Glutamatergic neuron (in vitro differentiated cells): Measurements from ENCODE around the gene COBLL1. TPM values are rescaled to one million over a fixed set of nuclear protein-coding genes. Genes with fewer than 3 reads are reported as not detected.

Experiments
- DNase-seq: peaks from one replicate; pipeline ENCODE4 v3.0.0; 2022
- H3K27ac Mint-ChIP-seq: one replicate; pipeline ENCODE4 v1.8.0; 2020; ENCODE audit warnings: mild to moderate bottlenecking, mixed read lengths, inconsistent platforms; ENCODE audit not compliant: unreplicated experiment
- H3K27me3 Mint-ChIP-seq: one replicate; pipeline ENCODE4 v1.8.0; 2020; ENCODE audit warnings: mild to moderate bottlenecking, moderate library complexity, mixed read lengths, inconsistent platforms; ENCODE audit not compliant: unreplicated experiment
- H3K36me3 Mint-ChIP-seq: one replicate; pipeline ENCODE4 v1.8.0; 2020; ENCODE audit warnings: mild to moderate bottlenecking, mixed read lengths, inconsistent platforms; ENCODE audit not compliant: unreplicated experiment
- H3K4me1 Mint-ChIP-seq: one replicate; pipeline ENCODE4 v1.8.0; 2020; ENCODE audit warnings: mild to moderate bottlenecking, low read depth, mixed read lengths, inconsistent platforms; ENCODE audit not compliant: unreplicated experiment
- H3K4me3 Mint-ChIP-seq: one replicate; pipeline ENCODE4 v1.8.0; 2020; ENCODE audit warnings: mild to moderate bottlenecking, mixed read lengths, inconsistent platforms; ENCODE audit not compliant: unreplicated experiment
- H3K9me3 Mint-ChIP-seq: one replicate; pipeline ENCODE4 v1.8.0; 2020; ENCODE audit warnings: mild to moderate bottlenecking, moderate library complexity, mixed read lengths, inconsistent platforms; ENCODE audit not compliant: unreplicated experiment
- total RNA-seq: library from RNA; stranded (reverse); fragmentation: NEBNext Ultra II Directional; extraction: Animal tissue kit (Norgen Biotek cat#: 25700); gene quantifications from one replicate; pipeline ENCODE4 v1.2.1, GENCODE V29; 2021; ENCODE audit not compliant: unreplicated experiment
- TF ChIP-seq, protein P1 (sequence below): fragments of 200-600 bp; sonication (generic); IDR thresholded peaks from one replicate; pipeline ENCODE4 v1.5.0; 2021; ENCODE audit not compliant: partially characterized antibody, unreplicated experiment

COBLL1 gene
- total RNA-seq, 1 donor from 2014 or later = 0.91 TPM

DNA sequence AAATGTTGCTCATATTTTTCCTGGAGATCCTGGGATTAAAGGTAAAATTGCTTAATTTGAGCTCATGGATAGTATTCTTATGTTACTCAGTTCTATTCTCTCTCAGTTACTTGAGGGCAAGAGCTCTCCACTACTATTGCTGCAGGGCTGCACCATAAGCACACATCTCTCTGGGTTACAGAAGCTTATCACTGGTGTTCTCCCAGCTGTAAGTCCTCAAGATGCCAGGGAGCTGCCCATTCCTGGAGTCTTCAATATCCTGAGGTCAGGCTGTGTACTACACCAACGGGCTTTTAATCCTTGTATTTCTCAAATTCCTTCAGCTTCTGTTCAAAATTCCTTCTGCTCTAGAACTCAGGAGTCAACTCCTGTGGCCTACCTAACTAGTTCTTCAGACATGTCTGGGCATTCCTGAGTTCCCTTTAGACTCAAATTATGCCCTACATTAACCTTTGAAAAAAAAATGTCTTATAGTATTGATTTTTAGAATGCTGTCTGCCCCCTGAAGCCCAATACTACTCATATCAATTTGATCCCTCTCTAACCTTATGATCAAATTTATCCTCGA, 17.7 kb upstream of the COBLL1 start:
- Mint-ChIP-seq H3K27me3 (no peaks in the 10 kb centered on the region), H3K36me3 (no peaks in the 10 kb centered on the region), H3K27ac (no peak overlapping the region), H3K4me1 (no peaks in the 10 kb centered on the region), H3K9me3 (peaks cover 2% of the 10 kb centered on the region), H3K4me3 (no peak overlapping the region)
- TF ChIP-seq, protein P1, sequence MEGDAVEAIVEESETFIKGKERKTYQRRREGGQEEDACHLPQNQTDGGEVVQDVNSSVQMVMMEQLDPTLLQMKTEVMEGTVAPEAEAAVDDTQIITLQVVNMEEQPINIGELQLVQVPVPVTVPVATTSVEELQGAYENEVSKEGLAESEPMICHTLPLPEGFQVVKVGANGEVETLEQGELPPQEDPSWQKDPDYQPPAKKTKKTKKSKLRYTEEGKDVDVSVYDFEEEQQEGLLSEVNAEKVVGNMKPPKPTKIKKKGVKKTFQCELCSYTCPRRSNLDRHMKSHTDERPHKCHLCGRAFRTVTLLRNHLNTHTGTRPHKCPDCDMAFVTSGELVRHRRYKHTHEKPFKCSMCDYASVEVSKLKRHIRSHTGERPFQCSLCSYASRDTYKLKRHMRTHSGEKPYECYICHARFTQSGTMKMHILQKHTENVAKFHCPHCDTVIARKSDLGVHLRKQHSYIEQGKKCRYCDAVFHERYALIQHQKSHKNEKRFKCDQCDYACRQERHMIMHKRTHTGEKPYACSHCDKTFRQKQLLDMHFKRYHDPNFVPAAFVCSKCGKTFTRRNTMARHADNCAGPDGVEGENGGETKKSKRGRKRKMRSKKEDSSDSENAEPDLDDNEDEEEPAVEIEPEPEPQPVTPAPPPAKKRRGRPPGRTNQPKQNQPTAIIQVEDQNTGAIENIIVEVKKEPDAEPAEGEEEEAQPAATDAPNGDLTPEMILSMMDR = no peak
- no peak for DNase-seq

DNA sequence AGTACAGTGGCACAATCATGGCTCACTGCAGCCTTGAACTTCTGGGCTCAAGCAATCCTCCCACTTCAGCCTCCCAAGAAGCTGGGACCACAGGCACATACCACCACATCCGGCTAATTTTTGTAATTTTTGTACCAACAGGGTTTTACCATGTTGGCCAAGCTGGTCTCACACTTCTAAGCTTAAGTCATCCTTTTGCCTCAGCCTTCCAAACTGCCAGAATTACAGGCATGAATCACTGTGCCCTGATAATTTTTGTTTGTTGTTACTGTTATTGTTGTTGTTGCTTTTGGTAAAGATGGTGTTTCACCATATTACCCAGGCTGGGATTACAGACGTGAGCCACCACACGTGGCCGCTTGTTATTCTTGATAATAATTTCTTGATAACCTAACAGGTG, 10.5 kb upstream of the COBLL1 start:
- Mint-ChIP-seq H3K4me1 (no peaks in the 10 kb centered on the region), H3K27ac (no peak overlapping the region), H3K27me3 (no peaks in the 10 kb centered on the region), H3K9me3 (no peaks in the 10 kb centered on the region), H3K36me3 (no peaks in the 10 kb centered on the region), H3K4me3 (no peak overlapping the region)
- TF ChIP-seq, protein P1 = no peak
- no peak for DNase-seq

DNA sequence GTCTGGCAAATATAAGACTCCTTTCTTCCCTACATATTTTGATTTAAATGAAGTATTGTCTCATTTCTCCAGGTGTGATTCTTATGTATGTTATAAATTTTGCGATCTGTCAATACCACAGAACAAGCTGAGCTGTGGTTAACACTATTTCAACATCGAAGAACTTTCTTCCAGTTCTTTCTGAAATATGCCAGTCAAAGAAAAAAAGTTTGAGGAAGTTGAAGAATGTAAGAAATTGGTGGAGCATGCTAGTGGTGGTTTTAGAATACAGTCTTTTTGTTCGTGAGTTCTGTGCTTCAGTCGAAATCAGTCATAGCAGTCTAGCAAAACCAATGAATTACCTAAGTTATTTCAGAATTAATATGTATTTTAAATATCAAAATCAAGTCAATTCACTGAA, 8.6 kb upstream of the COBLL1 start:
- no peaks in the 10 kb centered on the region for H3K4me1 Mint-ChIP-seq
- H3K36me3 Mint-ChIP-seq = no peaks in the 10 kb centered on the region
- H3K27me3 Mint-ChIP-seq = no peaks in the 10 kb centered on the region
- TF ChIP-seq, protein P1 = no peak
- no peak overlapping the region for H3K27ac Mint-ChIP-seq
- DNase-seq = no peak
- H3K9me3 Mint-ChIP-seq = no peaks in the 10 kb centered on the region
- no peak overlapping the region for H3K4me3 Mint-ChIP-seq

DNA sequence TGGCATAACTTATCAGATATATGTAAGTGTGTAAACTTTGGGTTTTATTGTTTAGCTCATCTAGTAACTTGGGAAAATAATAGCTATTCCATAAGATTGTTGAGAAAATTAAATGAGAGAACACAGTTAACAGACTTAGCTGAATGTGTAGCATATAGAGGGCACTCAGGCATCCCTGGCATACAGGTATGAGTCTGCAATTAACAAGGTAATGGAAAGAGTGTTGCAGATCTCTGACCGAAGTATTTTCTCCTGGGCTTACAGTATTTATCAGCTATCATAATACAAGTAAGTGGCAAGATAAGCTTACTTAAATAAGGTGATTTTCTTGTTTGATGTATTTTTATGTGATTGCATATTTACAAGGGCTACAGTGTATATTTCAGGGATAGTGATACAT, 7.9 kb upstream of the COBLL1 start:
- Mint-ChIP-seq H3K4me3 (no peak overlapping the region), H3K27me3 (no peaks in the 10 kb centered on the region), H3K4me1 (no peaks in the 10 kb centered on the region), H3K36me3 (no peaks in the 10 kb centered on the region), H3K9me3 (no peaks in the 10 kb centered on the region), H3K27ac (no peak overlapping the region)
- TF ChIP-seq, protein P1 = no peak
- no peak for DNase-seq

DNA sequence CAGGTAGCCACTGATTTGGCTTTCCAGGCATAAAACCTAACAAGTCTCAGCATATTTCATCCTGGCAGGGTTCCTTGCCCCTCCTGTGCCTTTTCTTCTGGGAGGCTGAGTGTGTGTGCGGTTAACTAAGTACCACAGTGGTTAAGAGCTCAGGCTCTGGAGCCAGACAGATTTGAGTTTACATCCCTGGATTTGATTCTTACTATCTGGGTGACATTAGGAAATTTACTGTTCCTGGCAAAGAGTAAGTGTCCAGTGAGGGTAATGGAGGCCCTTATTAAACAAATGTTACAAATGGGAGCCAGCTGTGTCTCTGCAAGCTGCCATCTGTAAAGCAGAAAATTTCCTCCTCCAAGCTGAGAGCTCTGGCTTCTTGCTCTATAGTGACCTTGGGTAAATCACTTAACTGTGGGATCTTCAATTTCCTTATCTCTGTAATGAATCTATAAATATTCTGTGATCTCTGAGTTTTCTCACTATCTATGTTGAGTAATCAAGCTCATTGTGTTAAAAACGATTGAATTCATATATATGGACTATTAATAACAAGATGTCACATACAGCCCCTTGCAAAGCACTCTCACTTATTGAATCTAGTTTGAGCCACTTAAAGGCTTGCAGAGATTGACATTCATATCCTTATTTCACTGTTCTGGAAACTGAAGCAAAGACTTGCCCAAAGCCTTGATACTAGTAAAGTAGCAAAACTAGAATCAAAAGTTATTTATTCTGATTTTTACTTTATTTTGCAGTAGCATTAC, 6.5 kb upstream of the COBLL1 start:
- H3K4me3 Mint-ChIP-seq = no peak overlapping the region
- TF ChIP-seq, protein P1 = no peak
- no peak overlapping the region for H3K27ac Mint-ChIP-seq
- no peaks in the 10 kb centered on the region for H3K4me1 Mint-ChIP-seq
- no peaks in the 10 kb centered on the region for H3K27me3 Mint-ChIP-seq
- H3K9me3 Mint-ChIP-seq = no peaks in the 10 kb centered on the region
- no peak for DNase-seq
- no peaks in the 10 kb centered on the region for H3K36me3 Mint-ChIP-seq
